GM12878 (cell line): ENCODE measurements around the gene SORCS2. TPM values are rescaled to one million over a fixed set of nuclear protein-coding genes. Genes with fewer than 3 reads are reported as not detected.

Experiments used
- FOXK2 ChIP-seq: fragments of 450-650 bp; IDR thresholded peaks from 2 replicates; pipeline ENCODE4 v1.6.1; 2017; ENCODE audit warnings: mild to moderate bottlenecking, moderate library complexity
- RAD51 ChIP-seq: fragments of 450-650 bp; IDR thresholded peaks from 2 replicates; pipeline ENCODE4 v1.6.1; 2016; ENCODE audit warnings: moderate library complexity, mild to moderate bottlenecking, inconsistent platforms
- SRF ChIP-seq, 2 experiments: IDR thresholded peaks; 2 replicates each; pipeline ENCODE4 v1.6.1; 2011; ENCODE audit warnings: low read depth in 2 of 2, low read length in 2 of 2, mild to moderate bottlenecking in 1 of 2, moderate library complexity in 1 of 2
- YY1 ChIP-seq: IDR thresholded peaks from 2 replicates; pipeline ENCODE4 v1.6.1; 2011; ENCODE audit warnings: low read depth, mild to moderate bottlenecking, low read length
- ZNF384 ChIP-seq: IDR thresholded peaks from 2 replicates; pipeline ENCODE4 v1.6.1; 2012; ENCODE audit warnings: low read depth, mild to moderate bottlenecking, low read length, improper control_type of control experiment, borderline replicate concordance
- polyA plus RNA-seq, 11 experiments: library from polyadenylated mRNA; depleted of rRNA in 4 of 11; unstranded in 6 of 11; stranded (reverse) in 5 of 11; fragments of >200 nt; fragmentation: Nextera tagmentation in 4 of 11; fragmentation: Illumina TruSeq in 1 of 11; extraction: Ambion mirVana in 4 of 11; extraction: Trizol in 1 of 11; gene quantifications; 1 replicate in 1 of 11; 2 replicates in 10 of 11; pipeline versions ENCODE4 v1.2.1 to v1.2.3, GENCODE V29; 2011 to 2016; ENCODE audit warnings: inconsistent platforms in 2 of 11, missing spikeins in 2 of 11, low read depth in 1 of 11
- total RNA-seq, 4 experiments: library from RNA; depleted of rRNA in 3 of 4; stranded (reverse); fragments of >200 nt in 3 of 4; fragmentation: Illumina TruSeq in 1 of 4; extraction: Trizol in 1 of 4; gene quantifications; 2 replicates each; pipeline versions ENCODE4 v1.2.1 to v1.2.3, GENCODE V29; 2013 to 2021
- TF ChIP-seq, protein P1 (sequence below): fragments of 450-650 bp; IDR thresholded peaks from 2 replicates; pipeline ENCODE4 v1.6.1; 2016; ENCODE audit warnings: mild to moderate bottlenecking, moderate library complexity, borderline replicate concordance
- TF ChIP-seq, protein P2 (sequence below): fragments of 450-650 bp; formaldehyde crosslinking; IDR thresholded peaks from 2 replicates; pipeline ENCODE4 v1.4.0; 2020; ENCODE audit warnings: mild to moderate bottlenecking, moderate library complexity

The SORCS2 gene
- total and polyA plus RNA-seq, 10 of the 15 experiments (the other 5 are each of a cell fraction or from before 2014, with no cell fraction given): 0.01 to 0.15 (median 0.05) TPM; not detected in 5

DNA sequence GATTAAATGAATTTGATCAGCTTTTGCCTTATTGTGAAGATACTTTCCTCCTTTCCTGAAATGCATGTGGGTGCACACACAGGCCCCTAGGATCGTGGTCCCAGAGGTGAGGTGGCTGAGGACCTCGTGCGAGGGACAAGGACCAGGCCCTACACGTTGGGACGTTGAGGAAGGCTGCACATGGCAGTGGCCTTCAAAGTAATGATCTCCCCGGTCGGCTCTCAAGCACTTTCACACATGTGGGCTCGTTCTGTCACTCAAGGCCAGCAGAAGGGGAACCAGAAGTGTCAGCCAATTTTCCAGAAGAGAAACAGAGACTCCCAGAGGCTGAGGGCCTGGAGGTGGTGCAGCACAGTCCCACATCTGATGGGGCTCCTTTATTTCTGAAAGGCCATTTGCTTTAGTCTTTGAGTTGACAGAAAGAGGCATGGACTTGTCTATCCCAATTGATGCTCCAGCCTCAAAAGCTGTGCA, 550.5 kb downstream of the SORCS2 start (continued):
- TF ChIP-seq SRF (IDR thresholded peaks at IDR 0.05; ENCODE audit: low read depth in 2 of 2, low read length in 2 of 2) (no peak), YY1 (no peak), ZNF384 (no peak), RAD51 (no peak), FOXK2 (no peak)
- TF ChIP-seq, protein P1, sequence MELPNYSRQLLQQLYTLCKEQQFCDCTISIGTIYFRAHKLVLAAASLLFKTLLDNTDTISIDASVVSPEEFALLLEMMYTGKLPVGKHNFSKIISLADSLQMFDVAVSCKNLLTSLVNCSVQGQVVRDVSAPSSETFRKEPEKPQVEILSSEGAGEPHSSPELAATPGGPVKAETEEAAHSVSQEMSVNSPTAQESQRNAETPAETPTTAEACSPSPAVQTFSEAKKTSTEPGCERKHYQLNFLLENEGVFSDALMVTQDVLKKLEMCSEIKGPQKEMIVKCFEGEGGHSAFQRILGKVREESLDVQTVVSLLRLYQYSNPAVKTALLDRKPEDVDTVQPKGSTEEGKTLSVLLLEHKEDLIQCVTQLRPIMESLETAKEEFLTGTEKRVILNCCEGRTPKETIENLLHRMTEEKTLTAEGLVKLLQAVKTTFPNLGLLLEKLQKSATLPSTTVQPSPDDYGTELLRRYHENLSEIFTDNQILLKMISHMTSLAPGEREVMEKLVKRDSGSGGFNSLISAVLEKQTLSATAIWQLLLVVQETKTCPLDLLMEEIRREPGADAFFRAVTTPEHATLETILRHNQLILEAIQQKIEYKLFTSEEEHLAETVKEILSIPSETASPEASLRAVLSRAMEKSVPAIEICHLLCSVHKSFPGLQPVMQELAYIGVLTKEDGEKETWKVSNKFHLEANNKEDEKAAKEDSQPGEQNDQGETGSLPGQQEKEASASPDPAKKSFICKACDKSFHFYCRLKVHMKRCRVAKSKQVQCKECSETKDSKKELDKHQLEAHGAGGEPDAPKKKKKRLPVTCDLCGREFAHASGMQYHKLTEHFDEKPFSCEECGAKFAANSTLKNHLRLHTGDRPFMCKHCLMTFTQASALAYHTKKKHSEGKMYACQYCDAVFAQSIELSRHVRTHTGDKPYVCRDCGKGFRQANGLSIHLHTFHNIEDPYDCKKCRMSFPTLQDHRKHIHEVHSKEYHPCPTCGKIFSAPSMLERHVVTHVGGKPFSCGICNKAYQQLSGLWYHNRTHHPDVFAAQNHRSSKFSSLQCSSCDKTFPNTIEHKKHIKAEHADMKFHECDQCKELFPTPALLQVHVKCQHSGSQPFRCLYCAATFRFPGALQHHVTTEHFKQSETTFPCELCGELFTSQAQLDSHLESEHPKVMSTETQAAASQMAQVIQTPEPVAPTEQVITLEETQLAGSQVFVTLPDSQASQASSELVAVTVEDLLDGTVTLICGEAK: no peak
- TF ChIP-seq, protein P2, sequence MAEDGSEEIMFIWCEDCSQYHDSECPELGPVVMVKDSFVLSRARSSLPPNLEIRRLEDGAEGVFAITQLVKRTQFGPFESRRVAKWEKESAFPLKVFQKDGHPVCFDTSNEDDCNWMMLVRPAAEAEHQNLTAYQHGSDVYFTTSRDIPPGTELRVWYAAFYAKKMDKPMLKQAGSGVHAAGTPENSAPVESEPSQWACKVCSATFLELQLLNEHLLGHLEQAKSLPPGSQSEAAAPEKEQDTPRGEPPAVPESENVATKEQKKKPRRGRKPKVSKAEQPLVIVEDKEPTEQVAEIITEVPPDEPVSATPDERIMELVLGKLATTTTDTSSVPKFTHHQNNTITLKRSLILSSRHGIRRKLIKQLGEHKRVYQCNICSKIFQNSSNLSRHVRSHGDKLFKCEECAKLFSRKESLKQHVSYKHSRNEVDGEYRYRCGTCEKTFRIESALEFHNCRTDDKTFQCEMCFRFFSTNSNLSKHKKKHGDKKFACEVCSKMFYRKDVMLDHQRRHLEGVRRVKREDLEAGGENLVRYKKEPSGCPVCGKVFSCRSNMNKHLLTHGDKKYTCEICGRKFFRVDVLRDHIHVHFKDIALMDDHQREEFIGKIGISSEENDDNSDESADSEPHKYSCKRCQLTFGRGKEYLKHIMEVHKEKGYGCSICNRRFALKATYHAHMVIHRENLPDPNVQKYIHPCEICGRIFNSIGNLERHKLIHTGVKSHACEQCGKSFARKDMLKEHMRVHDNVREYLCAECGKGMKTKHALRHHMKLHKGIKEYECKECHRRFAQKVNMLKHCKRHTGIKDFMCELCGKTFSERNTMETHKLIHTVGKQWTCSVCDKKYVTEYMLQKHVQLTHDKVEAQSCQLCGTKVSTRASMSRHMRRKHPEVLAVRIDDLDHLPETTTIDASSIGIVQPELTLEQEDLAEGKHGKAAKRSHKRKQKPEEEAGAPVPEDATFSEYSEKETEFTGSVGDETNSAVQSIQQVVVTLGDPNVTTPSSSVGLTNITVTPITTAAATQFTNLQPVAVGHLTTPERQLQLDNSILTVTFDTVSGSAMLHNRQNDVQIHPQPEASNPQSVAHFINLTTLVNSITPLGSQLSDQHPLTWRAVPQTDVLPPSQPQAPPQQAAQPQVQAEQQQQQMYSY (CRISPR knock-in tag): no peak
- TF ChIP-seq, all 136 proteins: peak for 0
